GM06990 (cell line): ENCODE measurements around the gene POLR1E.

Experiments
- DNase-seq: peaks from one replicate; pipeline ENCODE4 v3.0.0-alpha.2; 2011; ENCODE audit not compliant: insufficient read length; ENCODE audit errors: extremely low read depth
- H3K27me3 ChIP-seq: replicated peaks from 2 replicates; pipeline ENCODE4 v1.6.0; 2011; ENCODE audit warnings: low read length; ENCODE audit not compliant: control insufficient read depth, insufficient read depth
- H3K36me3 ChIP-seq: 2 replicates; pipeline ENCODE4 v1.5.1; 2011; ENCODE audit warnings: low read length; ENCODE audit not compliant: control insufficient read depth, insufficient read depth
- H3K4me3 ChIP-seq: replicated peaks from 2 replicates; pipeline ENCODE4 v1.5.1; 2011; ENCODE audit warnings: low read depth, mild to moderate bottlenecking, control low read depth, low read length
- CTCF ChIP-seq: IDR thresholded peaks from 2 replicates; pipeline ENCODE4 v1.5.1; 2011; ENCODE audit warnings: low read length, control low read depth, mild to moderate bottlenecking, inconsistent platforms; ENCODE audit not compliant: insufficient read depth, poor library complexity, severe bottlenecking

POLR1E gene

GRCh38 chr9:37485389-37486255 is at the start of gene POLR1E:
Gene POLR1E (plus strand): TSS chr9:37485948. CDS start chr9:37486048, 100 bp downstream.
- Histone ChIP-seq H3K36me3 (peaks cover 2% of the 10 kb centered on the region), H3K4me3 (peak within 1 kb of the TSS; percentile 95), H3K27me3 (no peaks in the 10 kb centered on the region)
- no peak for TF ChIP-seq CTCF
- peak; percentile 97 for DNase-seq

- Histone ChIP-seq H3K27me3 (no peaks in the 10 kb centered on the region), H3K4me3 (no peak overlapping the region), H3K36me3 (peaks cover 41% of the 10 kb centered on the region)
- TF ChIP-seq CTCF: no peak
- no peak for DNase-seq
Observed at GRCh38 chr9:37436540-37436939, 49.2 kb upstream of the POLR1E start.

GRCh38 chr9:37437010-37437409 is 48.7 kb upstream of the POLR1E start:
- Histone ChIP-seq H3K27me3 (no peaks in the 10 kb centered on the region), H3K4me3 (no peak overlapping the region), H3K36me3 (peaks cover 40% of the 10 kb centered on the region)
- no peak for DNase-seq
- no peak for TF ChIP-seq CTCF

GRCh38 chr9:37437621-37438020 is 48.1 kb upstream of the POLR1E start:
- no peak for TF ChIP-seq CTCF
- Histone ChIP-seq H3K27me3 (no peaks in the 10 kb centered on the region), H3K36me3 (peaks cover 40% of the 10 kb centered on the region), H3K4me3 (no peak overlapping the region)
- no peak for DNase-seq

- Histone ChIP-seq H3K4me3 (no peak overlapping the region), H3K27me3 (no peaks in the 10 kb centered on the region), H3K36me3 (peaks cover 37% of the 10 kb centered on the region)
- no peak for DNase-seq
- no peak for TF ChIP-seq CTCF
Observed at GRCh38 chr9:37438359-37438758, 47.4 kb upstream of the POLR1E start.
